SK-N-SH treated with all-trans-retinoic acid at 6 μM for 48 hours (cell line): Measurements from ENCODE around the gene CRHR2.

Experiments used
- ATAC-seq: fragments of 200-7000 bp; cut with Tn5 transposase; 3 replicates; pipeline ENCODE4 v1.9.1; 2020; ENCODE audit warnings: mild to moderate bottlenecking, moderate library complexity
- ARNTL ChIP-seq: fragments of 450-650 bp; formaldehyde crosslinking; IDR thresholded peaks from 2 replicates; pipeline ENCODE4 v1.5.0; 2020; ENCODE audit warnings: low read depth, mild to moderate bottlenecking, moderate library complexity, borderline replicate concordance
- BACH2 ChIP-seq: fragments of 250-450 bp; sonication (Bioruptor Pico); IDR thresholded peaks from 2 replicates; pipeline ENCODE4 v1.9.0; 2021; ENCODE audit warnings: mild to moderate bottlenecking, borderline replicate concordance
- CREB5 ChIP-seq: fragments of 250-450 bp; sonication (Bioruptor Pico); IDR thresholded peaks from 2 replicates; pipeline ENCODE4 v1.5.1; 2020; ENCODE audit warnings: low read depth, mild to moderate bottlenecking, moderate library complexity
- CSRNP3 ChIP-seq: fragments of 250-450 bp; sonication (Bioruptor Pico); IDR thresholded peaks from 2 replicates; pipeline ENCODE4 v1.5.1; 2021; ENCODE audit warnings: mild to moderate bottlenecking, moderate library complexity
- ESRRG ChIP-seq: fragments of 250-450 bp; sonication (Bioruptor Pico); IDR thresholded peaks from 2 replicates; pipeline ENCODE4 v1.6.1; 2021; ENCODE audit warnings: mild to moderate bottlenecking
- GLIS3 ChIP-seq: fragments of 250-450 bp; sonication (Bioruptor Pico); IDR thresholded peaks from 2 replicates; pipeline ENCODE4 v1.5.0; 2020; ENCODE audit warnings: mild to moderate bottlenecking, moderate library complexity
- ISL1 ChIP-seq: fragments of 250-450 bp; sonication (Bioruptor Pico); IDR thresholded peaks from 2 replicates; pipeline ENCODE4 v2.1.2; 2022; ENCODE audit warnings: mild to moderate bottlenecking, moderate library complexity
- PATZ1 ChIP-seq: fragments of 250-450 bp; sonication (Bioruptor Pico); IDR thresholded peaks from 2 replicates; pipeline ENCODE4 v1.8.0; 2020; ENCODE audit warnings: mild to moderate bottlenecking, moderate library complexity, borderline replicate concordance
- POU6F1 ChIP-seq: fragments of 250-450 bp; sonication (Bioruptor Pico); IDR thresholded peaks from 2 replicates; pipeline ENCODE4 v1.8.0; 2021; ENCODE audit warnings: low read depth, mild to moderate bottlenecking, moderate library complexity, borderline replicate concordance
- PPARA ChIP-seq: fragments of 250-450 bp; sonication (Bioruptor Pico); IDR thresholded peaks from 2 replicates; pipeline ENCODE4 v1.5.0; 2020; ENCODE audit warnings: mild to moderate bottlenecking, borderline replicate concordance
- RARB ChIP-seq: fragments of 250-450 bp; sonication (Bioruptor Pico); IDR thresholded peaks from 2 replicates; pipeline ENCODE4 v1.8.0; 2021; ENCODE audit warnings: mild to moderate bottlenecking, moderate library complexity
- SNAI2 ChIP-seq: fragments of 250-450 bp; sonication (Bioruptor Pico); IDR thresholded peaks from 2 replicates; pipeline ENCODE4 v1.5.0; 2020; ENCODE audit warnings: mild to moderate bottlenecking, moderate library complexity
- TCF4 ChIP-seq: fragments of 250-450 bp; sonication (Bioruptor Pico); IDR thresholded peaks from 2 replicates; pipeline ENCODE4 v1.8.0; 2021; ENCODE audit warnings: mild to moderate bottlenecking, moderate library complexity, borderline replicate concordance
- TOX ChIP-seq: fragments of 250-450 bp; sonication (Bioruptor Pico); IDR thresholded peaks from 2 replicates; pipeline ENCODE4 v1.8.0; 2021; ENCODE audit warnings: mild to moderate bottlenecking, moderate library complexity, borderline replicate concordance
- TSHZ2 ChIP-seq: fragments of 250-450 bp; sonication (Bioruptor Pico); IDR thresholded peaks from 2 replicates; pipeline ENCODE4 v1.5.0; 2020; ENCODE audit warnings: mild to moderate bottlenecking, moderate library complexity
- ZFP3 ChIP-seq: fragments of 250-450 bp; sonication (Bioruptor Pico); IDR thresholded peaks from 2 replicates; pipeline ENCODE4 v1.5.0; 2020; ENCODE audit warnings: mild to moderate bottlenecking, moderate library complexity
- ZNF565 ChIP-seq: fragments of 450-650 bp; formaldehyde crosslinking; conservative IDR thresholded peaks from 2 replicates; pipeline ENCODE4 v1.5.0; 2020; ENCODE audit warnings: low read depth, mild to moderate bottlenecking, moderate library complexity
- ZNF70 ChIP-seq: fragments of 450-650 bp; formaldehyde crosslinking; IDR thresholded peaks from 2 replicates; pipeline ENCODE4 v1.5.0; 2020; ENCODE audit warnings: mild to moderate bottlenecking, moderate library complexity
- ZNF8 ChIP-seq: fragments of 450-650 bp; formaldehyde crosslinking; IDR thresholded peaks from 2 replicates; pipeline ENCODE4 v1.5.0; 2020; ENCODE audit warnings: mild to moderate bottlenecking, moderate library complexity

Gene CRHR2

GRCh38 chr7:30688718-30689221 lies 6.5 kb upstream of the CRHR2 start:
- ATAC-seq, result no peak
- TF ChIP-seq BACH2 (CRISPR knock-in tag), result no peak
- TF ChIP-seq ARNTL (CRISPR knock-in tag), result no peak
- no peak for TF ChIP-seq ISL1
- TF ChIP-seq SNAI2 (CRISPR knock-in tag), result no peak
- TF ChIP-seq GLIS3 (CRISPR knock-in tag), result no peak
- TF ChIP-seq TSHZ2 (CRISPR knock-in tag), result no peak

- TF ChIP-seq ARNTL (CRISPR knock-in tag), result no peak
- TF ChIP-seq ZNF565, result no peak
- TF ChIP-seq BACH2 (CRISPR knock-in tag), result no peak
- TF ChIP-seq CREB5 (CRISPR knock-in tag), result no peak
- TF ChIP-seq, all 23 proteins: peak for 0
- no peak for ATAC-seq
Measured at GRCh38 chr7:30687604-30688003, 5.3 kb upstream of the CRHR2 start.

- TF ChIP-seq ISL1 (no peak), SNAI2 (CRISPR knock-in tag) (no peak), ARNTL (CRISPR knock-in tag) (no peak), TOX (CRISPR knock-in tag) (no peak), ZFP3 (CRISPR knock-in tag) (no peak), ZNF70 (no peak)
- ATAC-seq, result no peak
Measured at GRCh38 chr7:30684351-30684750, 2.1 kb upstream of the CRHR2 start.

- TF ChIP-seq PPARA (CRISPR knock-in tag), result no peak
- TF ChIP-seq BACH2 (CRISPR knock-in tag), result no peak
- no peak for TF ChIP-seq ESRRG (CRISPR knock-in tag)
- TF ChIP-seq PATZ1 (CRISPR knock-in tag), result no peak
- TF ChIP-seq POU6F1 (CRISPR knock-in tag), result no peak
- no peak for TF ChIP-seq GLIS3 (CRISPR knock-in tag)
- no peak for TF ChIP-seq CSRNP3 (CRISPR knock-in tag)
- TF ChIP-seq ISL1, result no peak
- no peak for TF ChIP-seq TCF4 (CRISPR knock-in tag)
- no peak for TF ChIP-seq RARB
- no peak for TF ChIP-seq ZFP3 (CRISPR knock-in tag)
- no peak for TF ChIP-seq ZNF70
- TF ChIP-seq ARNTL (CRISPR knock-in tag), result no peak
- TF ChIP-seq ZNF8 (CRISPR knock-in tag), result no peak
- TF ChIP-seq, all 23 proteins: peak for 0
- peak; percentile 13 for ATAC-seq
Measured at GRCh38 chr7:30683816-30684215, 1.6 kb upstream of the CRHR2 start.
